Renal cortical epithelial cell (primary cell): ENCODE results near the gene PABPN1L. TPM values are rescaled to one million over a fixed set of nuclear protein-coding genes. Genes with fewer than 3 reads are reported as not detected.
"Not testable (repeated sequence)": the region's sequence is repeated elsewhere in the genome, so short reads cannot be mapped to it uniquely, and the experiment has no call there.

Source experiments
- DNase-seq: peaks from one replicate; pipeline ENCODE4 v3.0.0-alpha.2; 2011; ENCODE audit warnings: low read depth
- total RNA-seq: library from RNA; depleted of rRNA; stranded (reverse); fragments of >200 nt; gene quantifications from 2 replicates; pipeline ENCODE4 v1.2.3, GENCODE V29; 2014

PABPN1L gene
- total RNA-seq, 1 donor from 2014 or later: not detected

GRCh38 chr16:88901718-88902337 lies 35.4 kb upstream of the PABPN1L start:
- DNase-seq: no peak

- DNase-seq: no peak
These were observed 34.2 kb upstream of the PABPN1L start for GRCh38 chr16:88900662-88901052.

- no peak for DNase-seq
These were observed 33.6 kb upstream of the PABPN1L start for GRCh38 chr16:88899901-88900661.

GRCh38 chr16:88897696-88898425 lies 31.4 kb upstream of the PABPN1L start:
- DNase-seq: no peak

- no peak for DNase-seq
These were observed 30.0 kb upstream of the PABPN1L start for GRCh38 chr16:88896238-88897070.

GRCh38 chr16:88895335-88895734 lies 28.9 kb upstream of the PABPN1L start:
- DNase-seq: no peak

GRCh38 chr16:88894681-88895300 lies 28.3 kb upstream of the PABPN1L start:
- no peak for DNase-seq

- not testable (repeated sequence) for DNase-seq
These were observed 27.8 kb upstream of the PABPN1L start for GRCh38 chr16:88894266-88894665.

- DNase-seq: no peak
These were observed 26.9 kb upstream of the PABPN1L start for GRCh38 chr16:88893127-88893968.

GRCh38 chr16:88892065-88892464 lies 25.6 kb upstream of the PABPN1L start:
- no peak for DNase-seq

GRCh38 chr16:88891083-88891482 lies 24.6 kb upstream of the PABPN1L start:
- DNase-seq: no peak

GRCh38 chr16:88889702-88890352 lies 23.4 kb upstream of the PABPN1L start:
- not testable (repeated sequence) for DNase-seq

GRCh38 chr16:88888461-88889387 lies 22.3 kb upstream of the PABPN1L start:
- DNase-seq: no peak

GRCh38 chr16:88888057-88888456 lies 21.6 kb upstream of the PABPN1L start:
- DNase-seq: no peak

- no peak for DNase-seq
These were observed 20.5 kb upstream of the PABPN1L start for GRCh38 chr16:88886845-88887521.

GRCh38 chr16:88886420-88886844 lies 20.0 kb upstream of the PABPN1L start:
- DNase-seq: no peak

- no peak for DNase-seq
These were observed 19.3 kb upstream of the PABPN1L start for GRCh38 chr16:88885693-88886280.
